H54 (cell line): ENCODE results near the gene TNFRSF25.
"Not testable (repeated sequence)": the region's sequence is repeated elsewhere in the genome, so short reads cannot be mapped to it uniquely, and the experiment has no call there.

ENCODE experiments used
- DNase-seq: peaks from one replicate; pipeline ENCODE4 v3.0.0; 2011; ENCODE audit warnings: low spot score, mixed read lengths; ENCODE audit not compliant: insufficient read length
- FAIRE-seq: peaks from 3 replicates; lab custom pipeline; 2011; peaks lifted over from hg19 to GRCh38; lab: Jason Lieb, UNC
- POLR2A ChIP-seq: IDR thresholded peaks from 2 replicates; pipeline ENCODE4 v1.6.1; 2011; ENCODE audit warnings: low read depth, mild to moderate bottlenecking, low read length

The TNFRSF25 gene

DNA sequence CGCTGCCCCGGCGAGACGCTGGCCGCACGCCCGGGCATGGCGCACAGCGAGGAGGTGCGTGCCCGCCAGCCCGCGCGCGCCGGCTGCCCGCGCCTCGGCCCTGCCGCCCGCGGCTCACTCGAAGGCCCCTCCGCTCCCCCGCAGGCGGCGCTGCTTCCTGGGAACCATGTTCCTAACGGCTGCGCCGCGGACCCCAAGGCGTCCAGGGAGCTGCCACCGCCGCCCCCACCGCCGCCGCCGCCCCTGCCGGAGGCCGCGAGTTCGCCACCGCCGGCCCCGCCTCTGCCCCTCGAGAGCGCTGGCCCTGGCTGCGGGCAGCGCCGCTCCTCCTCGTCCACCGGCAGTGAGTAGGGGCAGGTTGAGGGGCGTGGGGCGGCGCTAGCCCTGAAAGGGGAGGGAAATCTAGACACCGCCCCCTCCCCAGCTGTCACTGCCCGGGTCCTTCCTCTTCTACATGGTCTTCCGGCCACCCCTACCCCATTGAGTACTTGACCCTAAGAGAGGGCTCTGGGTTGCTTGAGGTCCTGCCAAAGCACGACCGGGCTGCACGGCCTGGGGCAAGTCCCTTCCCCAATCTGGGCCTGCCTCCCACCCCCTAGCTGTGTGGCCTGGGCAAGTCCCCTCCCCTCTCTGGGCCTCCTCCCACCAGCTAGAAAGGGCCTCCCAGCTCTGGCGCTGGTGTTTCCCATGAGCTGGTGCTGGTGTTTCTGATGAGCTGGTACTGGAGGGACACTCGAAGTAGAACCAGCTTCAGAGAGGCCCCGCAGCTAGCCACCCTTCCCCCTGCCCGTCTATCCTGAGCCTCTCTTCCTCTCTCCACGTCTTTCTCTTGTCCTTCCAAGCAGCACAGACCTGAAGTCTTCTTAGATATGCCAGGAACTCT is 17.0 kb downstream of the TNFRSF25 start:
- TF ChIP-seq POLR2A = no peak
- FAIRE-seq (no peak), DNase-seq (no peak)

DNA sequence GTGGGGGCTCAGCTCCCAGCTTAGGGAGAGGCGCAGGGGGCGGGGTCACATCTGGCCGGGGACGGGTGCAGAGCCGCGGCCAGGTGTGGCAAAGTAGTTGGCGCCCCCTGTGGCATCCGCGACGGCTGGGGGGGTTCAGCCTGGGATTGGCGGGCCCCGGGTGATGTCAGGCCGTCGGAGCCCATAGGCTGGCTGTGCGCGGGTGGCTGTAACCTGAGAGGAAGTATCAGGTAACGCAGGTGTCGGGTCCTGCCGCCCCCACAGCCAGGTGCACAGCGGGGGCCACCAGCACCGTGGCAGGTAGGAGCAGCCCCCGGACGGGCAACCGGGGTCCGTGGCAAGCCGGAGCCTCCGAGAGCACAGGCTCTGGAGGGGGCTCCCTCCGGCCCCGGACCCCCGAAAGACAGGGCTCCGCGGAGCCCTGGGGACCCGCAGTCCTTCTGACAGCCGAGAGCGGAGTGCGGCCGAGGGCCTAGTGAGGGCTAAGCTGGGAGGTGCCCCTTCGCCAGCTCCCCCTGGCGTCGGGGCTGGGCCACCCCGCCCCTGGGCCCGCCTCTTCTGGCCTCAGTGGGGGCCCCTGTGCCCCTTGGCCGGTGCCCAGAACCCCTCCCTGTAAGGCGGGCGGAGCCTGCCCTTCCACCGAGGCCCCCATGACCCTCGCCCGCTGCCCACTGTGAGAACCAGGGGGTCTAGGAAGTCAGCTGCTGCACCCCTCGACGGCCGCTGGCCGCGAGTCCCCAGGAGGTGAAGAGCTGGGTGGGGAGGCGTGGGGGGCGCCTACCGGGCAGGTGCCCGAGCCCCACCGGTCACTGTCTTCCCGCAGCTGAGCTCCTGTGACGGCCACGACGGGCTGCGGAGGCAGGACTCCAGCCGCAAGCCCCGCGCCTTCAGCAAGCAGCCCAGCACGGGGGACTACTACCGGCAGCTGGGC is 17.9 kb downstream of the TNFRSF25 start:
- TF ChIP-seq POLR2A = no peak
- FAIRE-seq (no peak), DNase-seq (no peak)

DNA sequence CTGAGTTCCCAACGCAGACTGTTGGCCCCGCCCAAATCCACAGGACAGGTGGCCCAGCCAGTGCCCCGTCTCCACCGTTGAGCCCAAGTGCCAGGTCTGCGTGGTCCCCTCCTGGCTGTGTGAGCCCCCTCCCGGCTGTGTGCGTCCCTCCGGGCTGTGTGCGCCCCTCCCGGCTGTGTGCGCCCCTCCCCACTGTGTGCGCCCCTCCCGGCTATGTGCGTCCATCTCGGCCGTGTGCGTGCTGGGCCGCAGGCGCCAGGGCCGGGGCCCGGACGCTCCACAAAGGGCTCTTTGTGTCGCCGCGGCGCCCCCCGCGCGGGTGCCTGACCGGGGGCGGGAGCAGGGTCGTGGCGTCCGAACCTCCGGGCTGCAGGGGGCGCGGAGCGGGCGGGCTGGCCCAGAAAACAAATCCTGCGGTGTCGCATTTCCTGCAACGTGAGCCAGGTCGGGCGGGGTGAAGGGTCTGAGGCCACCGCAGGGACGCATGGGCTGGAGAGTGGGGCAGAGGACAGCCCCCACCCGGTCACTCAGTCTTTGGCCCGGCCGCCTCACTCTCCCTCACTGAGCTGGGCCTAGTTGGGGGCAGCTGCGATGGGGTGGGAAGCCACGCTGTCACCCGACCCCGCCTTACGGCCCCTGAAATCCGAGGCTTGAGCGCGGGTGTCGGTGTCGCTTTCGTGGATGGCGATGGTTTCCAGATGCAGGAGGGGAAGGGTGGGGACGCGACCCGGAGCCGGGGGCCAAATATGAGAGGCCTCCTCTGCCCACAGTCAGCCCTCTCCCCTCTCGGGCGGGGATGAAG is 18.8 kb downstream of the TNFRSF25 start:
- no peak for FAIRE-seq
- no peak for DNase-seq
- TF ChIP-seq POLR2A = no peak

DNA sequence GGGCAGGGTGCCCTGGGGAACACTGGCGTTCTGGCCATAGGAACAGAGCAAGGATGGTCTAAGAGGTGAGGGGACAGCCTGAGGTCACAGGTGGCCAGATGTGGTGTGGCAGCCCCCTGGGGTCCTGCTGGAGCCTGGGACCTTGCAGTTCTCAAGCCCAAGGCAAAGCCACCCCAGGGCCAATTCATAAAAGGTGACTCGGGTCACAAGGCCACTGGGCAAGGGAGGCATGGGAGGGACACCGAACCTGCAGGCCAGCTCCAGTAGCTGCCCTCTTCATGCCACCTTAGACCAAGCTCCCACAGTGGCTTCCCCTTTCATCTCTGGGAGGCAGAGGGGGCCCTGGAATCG is 19.3 kb downstream of the TNFRSF25 start:
- FAIRE-seq = no peak
- no peak for TF ChIP-seq POLR2A
- DNase-seq = no peak

DNA sequence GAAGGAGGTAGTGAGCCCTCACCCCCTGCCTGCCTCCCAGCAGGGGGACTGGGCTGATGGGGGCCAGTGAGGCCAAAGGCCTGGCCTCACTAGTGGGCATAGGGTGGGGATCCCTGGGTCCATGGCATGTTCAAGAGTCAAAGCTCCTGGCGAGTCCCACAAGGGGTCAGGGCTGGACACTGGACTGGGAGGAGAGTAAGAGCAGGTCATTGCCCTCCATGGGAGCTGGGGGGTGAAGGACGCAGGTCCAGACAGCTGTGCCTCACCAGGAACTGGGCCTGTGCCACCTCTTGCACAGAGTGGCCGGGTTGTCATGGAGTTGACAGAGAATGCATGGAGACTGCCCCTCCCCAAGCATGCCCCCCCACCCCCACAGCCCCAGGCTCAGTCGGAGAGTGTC is 20.0 kb downstream of the TNFRSF25 start:
- DNase-seq, FAIRE-seq: not testable (repeated sequence)

DNA sequence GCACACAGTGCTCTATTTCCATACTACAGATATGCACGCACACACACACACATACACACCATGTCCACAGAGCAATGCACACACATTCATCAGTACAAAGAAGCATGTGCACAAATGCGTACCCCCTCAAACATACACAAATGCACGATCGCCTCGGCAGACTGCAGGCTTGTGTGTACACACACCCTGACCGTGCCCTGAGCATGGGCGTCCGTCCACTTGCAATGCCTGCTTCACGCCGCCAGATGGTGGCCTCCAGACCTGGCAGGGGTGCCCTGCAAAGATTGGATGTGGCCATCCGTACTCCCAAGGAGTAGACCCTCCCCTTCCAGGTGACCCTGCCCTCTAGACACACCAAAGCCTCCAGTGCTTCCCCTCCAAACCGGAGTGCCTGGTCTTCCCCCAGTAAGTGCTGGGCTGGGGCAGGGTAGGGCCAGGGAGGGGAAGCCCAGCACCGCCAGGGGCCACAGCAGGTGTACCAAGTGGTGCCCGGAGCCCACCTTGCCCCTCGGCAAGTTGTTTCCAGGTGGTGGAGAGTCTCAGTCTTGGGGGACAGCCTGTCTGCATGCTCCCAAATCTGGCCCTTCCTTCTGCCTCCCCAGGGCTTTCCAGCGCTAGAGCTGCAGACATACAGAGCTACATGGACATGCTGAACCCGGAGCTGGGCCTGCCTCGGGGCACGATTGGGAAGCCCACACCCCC is 20.8 kb downstream of the TNFRSF25 start:
- FAIRE-seq (no peak), DNase-seq (no peak)
- no peak for TF ChIP-seq POLR2A

DNA sequence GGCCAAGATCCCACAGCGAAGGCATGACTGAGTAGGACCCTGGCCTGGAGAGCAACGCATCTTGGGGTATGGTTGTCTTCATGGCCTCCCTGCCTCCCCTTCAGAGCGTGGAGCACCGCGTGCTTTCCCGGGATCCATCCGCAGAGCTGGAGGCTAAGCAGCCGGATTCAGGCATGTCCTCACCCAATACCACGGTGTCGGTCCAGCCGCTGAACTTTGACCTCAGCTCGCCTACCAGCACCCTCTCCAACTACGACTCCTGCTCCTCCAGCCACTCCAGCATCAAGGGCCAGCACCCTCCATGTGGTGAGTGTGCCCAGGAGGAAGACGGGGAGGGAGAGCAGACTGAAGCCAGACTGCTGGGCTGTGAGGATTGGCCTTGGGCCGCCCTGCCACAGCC is 21.6 kb downstream of the TNFRSF25 start:
- TF ChIP-seq POLR2A = no peak
- FAIRE-seq = no peak
- DNase-seq = no peak

DNA sequence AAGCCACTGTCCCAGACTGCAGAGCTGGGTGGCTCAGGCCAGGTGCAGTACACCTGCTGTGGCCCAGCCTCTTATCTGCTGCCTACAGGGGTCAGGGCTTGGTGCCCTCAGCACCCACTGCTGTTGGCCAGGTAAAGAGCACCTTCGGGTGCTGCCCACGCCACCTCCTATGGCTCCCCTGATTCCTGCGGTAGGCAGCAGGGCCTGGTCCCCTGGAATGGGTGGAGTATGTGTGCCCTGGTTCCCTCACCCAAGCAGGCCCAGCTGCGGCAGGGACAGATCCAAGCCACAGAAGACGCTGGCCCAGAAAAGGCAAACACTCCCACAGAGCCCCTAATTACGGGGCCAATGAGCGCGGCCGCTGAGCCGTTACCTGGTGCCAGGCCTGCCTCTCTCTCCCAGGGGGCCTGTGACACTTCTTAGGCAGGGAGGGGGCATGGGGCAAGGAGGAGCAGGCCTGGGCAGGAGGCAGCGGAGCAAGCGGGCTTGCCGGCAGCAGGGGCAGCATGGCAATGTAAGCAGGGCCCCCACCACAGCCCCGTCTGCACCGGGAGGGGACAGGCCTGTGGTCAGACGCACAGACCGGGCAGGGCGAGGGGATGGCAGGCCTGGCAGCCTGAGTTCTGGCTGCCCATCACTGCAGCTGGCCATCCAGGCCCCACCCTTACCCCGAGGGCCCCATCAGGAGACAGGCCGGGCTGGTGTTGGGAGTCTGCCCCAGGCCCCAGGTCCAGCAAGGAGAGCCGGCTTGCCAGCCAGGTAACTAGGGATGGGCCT is 22.4 kb downstream of the TNFRSF25 start:
- FAIRE-seq = no peak
- TF ChIP-seq POLR2A = no peak
- no peak for DNase-seq

DNA sequence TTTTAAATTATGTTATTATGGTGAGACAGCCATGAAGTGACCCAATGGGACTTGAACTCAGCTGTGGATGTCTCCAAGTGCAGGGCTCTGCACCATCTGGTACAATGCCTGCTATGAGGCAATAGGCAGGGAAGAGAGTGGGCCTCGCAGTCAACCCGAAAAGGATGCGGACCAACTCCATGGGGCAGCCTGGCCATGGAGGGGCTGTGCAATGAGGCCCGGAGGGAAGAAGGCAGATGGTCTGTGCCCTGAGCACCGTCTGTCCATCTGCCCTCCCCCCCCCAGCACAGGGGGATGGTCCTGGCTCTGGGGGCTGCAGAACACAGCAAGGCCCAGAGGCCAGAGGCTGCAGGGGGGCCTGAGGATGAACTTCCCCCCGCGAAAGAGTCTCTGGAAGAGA is 24.4 kb downstream of the TNFRSF25 start:
- FAIRE-seq (no peak), DNase-seq (no peak)
- no peak for TF ChIP-seq POLR2A

DNA sequence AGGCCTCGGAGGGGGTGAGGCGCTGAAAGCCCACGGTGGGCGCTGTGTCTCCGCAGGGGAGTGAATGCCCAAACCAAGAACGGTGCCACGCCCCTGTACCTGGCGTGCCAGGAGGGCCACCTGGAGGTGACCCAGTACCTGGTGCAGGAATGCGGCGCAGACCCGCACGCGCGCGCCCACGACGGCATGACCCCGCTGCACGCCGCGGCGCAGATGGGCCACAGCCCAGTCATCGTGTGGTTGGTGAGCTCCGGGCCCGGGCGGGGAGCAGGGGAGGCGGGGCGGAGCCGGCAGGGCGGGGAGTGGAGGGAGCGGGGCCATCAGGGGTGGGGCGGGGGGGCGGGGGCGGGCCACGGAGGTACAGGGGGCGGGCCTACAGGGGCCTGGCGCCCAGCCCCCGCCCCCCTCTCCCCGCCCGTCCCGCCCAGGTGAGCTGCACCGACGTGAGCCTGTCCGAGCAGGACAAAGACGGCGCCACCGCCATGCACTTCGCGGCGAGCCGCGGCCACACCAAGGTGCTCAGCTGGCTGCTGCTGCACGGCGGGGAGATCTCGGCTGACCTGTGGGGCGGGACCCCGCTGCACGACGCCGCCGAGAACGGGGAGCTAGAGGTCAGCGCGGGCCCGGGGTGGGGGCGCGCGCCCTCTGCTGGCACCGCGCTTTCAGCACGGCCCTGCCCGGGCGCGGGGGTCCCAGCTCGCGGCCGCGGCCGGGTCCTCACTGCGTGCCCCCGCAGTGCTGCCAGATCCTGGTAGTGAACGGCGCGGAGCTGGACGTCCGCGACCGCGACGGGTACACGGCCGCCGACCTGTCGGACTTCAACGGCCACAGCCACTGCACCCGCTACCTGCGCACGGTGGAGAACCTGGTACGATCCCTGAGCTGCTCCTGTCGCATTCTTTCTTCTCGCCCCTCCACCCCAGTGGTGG is 25.5 kb downstream of the TNFRSF25 start:
- FAIRE-seq = no peak
- no peak for TF ChIP-seq POLR2A
- DNase-seq = no peak

DNA sequence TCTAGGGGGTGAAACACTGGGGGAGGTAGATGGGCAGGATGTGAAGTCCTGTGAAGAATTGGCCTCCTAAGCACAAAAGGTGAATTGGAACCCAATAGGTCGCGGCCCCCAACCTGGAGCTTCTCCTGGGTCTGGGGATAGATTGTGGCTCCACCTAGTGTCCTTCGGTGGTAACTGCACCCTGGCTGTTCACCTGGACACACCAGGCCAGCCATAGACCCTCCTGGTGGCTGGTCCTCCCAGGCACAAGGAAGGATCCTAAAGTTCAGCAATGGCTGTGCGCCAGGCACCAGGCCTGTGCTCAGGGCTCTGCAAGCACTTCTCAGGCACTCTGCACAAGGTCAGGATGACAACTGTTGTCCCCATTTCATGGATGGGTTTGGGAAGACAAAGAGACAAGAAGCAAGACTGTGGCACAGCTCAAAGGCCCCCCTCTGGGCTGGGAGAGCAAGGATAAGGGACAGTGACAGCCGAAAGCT is 27.9 kb downstream of the TNFRSF25 start:
- DNase-seq (peak; percentile 59), FAIRE-seq (no peak)
- no peak for TF ChIP-seq POLR2A

DNA sequence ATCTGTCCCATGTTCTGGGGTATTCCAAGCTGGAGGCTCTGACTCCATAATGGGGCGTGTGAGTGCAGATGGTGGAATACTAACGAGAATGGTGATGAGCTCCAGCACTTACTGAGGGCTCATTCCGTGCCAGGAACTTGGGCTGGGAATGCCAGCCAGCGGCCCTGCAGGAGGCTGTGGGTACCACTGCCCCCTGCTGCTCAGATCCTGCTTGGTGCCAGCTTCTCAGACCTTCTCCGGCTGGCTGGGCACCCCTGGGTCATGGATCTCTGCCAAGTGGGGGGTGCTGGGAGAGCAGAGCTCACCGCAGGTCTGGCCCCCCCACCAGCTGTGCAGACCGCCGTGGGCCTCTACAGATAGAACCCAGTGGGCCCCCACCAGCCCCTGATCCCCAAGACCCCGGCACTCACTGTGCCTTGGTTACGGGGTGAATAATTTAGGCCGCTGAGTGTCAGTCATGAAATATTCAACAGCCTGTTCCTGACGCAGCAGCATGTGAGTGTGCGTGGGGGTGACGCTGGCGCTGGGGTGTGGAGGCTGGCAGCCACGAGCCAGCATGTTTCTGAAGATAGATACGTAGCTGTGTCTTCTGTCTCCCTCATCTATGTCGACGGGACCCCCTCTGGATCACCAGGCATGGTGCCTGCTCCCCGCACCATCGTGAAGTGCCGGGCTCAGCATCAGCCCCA is 28.8 kb downstream of the TNFRSF25 start:
- not testable (repeated sequence) for DNase-seq, FAIRE-seq

DNA sequence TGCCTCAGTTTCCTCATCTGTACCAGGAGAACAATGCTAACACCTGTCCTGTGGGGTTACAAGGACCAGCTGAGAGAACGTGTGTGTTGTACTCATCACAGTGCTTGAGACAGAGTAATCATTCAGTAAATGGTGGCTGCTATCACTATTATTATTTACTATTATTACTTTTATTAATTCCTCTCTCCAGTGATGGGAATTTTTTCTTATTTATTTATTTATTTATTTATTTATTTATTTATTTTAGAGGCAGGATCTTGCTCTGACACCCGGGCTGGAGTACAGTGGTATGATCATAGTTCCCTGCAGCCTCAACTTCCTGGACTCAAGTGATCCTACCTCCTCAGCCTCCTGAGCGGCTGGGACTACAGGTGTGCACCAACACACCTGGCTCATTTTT is 29.7 kb downstream of the TNFRSF25 start:
- DNase-seq, FAIRE-seq: not testable (repeated sequence)
